HUES64 (cell line): ENCODE measurements around the gene CBFA2T2.

Source experiments
- H3K27ac ChIP-seq: 2 replicates; pipeline ENCODE4 v1.7.0; 2013; ENCODE audit warnings: low read depth, low read length, inconsistent platforms
- H3K27me3 ChIP-seq: 2 replicates; pipeline ENCODE4 v1.6.1; 2013; ENCODE audit warnings: mild to moderate bottlenecking, low read length; ENCODE audit not compliant: insufficient read depth
- H3K36me3 ChIP-seq: 2 replicates; pipeline ENCODE4 v1.6.1; 2013; ENCODE audit warnings: mild to moderate bottlenecking, low read length; ENCODE audit not compliant: insufficient read depth
- H3K4me1 ChIP-seq: 2 replicates; pipeline ENCODE4 v1.6.1; 2013; ENCODE audit warnings: mild to moderate bottlenecking, low read length, moderate library complexity; ENCODE audit not compliant: insufficient read depth
- H3K4me3 ChIP-seq: 2 replicates; pipeline ENCODE4 v1.5.1; 2013; ENCODE audit warnings: mild to moderate bottlenecking, low read length, moderate library complexity
- H3K9ac ChIP-seq: 2 replicates; pipeline ENCODE4 v1.6.1; 2013; ENCODE audit warnings: mild to moderate bottlenecking, low read depth, low read length
- H3K9me3 ChIP-seq: 2 replicates; pipeline ENCODE4 v1.6.1; 2013; ENCODE audit warnings: low read depth, low read length; ENCODE audit not compliant: insufficient read depth
- WGBS: fragments of 150-250, 120-280 bp; methylation state at CpG from one replicate; pipeline ENCODE4 v1.1.7; 2013; ENCODE audit warnings: missing lambda C conversion rate; 5-methylcytosine and 5-hydroxymethylcytosine counted together

Gene CBFA2T2

DNA sequence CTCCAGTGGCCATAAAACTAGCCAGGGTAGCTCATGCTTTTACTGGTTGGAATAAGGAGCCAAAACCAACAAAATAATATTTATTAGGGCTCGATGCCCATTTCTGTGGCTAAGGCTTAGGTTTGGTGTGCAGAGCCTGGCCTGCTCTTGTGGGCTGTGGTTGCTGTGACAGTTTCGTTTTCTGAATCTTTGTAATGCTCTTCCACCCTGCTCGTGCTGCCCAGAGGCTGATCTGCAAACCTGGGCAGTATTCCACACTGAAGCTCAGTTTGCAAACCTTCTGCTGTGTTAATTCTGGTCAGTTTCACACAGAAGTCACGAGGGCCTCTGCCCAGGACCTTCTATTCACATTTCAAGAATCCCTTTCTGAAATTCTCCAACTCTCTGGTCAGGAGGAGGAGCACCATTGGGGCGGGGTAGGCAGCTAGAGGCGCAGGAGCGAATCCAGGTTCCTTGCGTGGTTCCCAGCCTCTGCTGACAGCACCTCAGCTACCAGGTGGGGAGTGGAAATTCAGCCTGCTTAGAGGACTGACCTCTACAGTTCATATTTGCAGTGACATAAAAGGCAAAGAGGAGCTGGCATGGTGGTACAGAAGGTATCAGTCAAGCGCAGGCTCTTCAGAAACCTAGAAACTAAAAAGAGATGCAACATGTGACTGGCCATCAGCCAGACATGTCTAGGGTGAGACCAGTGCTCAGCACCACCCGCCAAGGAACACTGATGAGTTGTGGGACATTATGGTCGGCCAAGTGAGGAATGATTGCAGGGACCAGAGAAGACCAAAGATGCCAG lies 157.9 kb downstream of the CBFA2T2 start:
- Histone ChIP-seq H3K4me1 (no peaks in the 10 kb centered on the region), H3K9me3 (no peaks in the 10 kb centered on the region), H3K9ac (no peak overlapping the region), H3K27ac (no peak overlapping the region), H3K36me3 (peaks cover 20% of the 10 kb centered on the region), H3K27me3 (no peaks in the 10 kb centered on the region), H3K4me3 (no peak overlapping the region)
- WGBS, result 93% methylated on average over 11 of the region's 11 CpGs

DNA sequence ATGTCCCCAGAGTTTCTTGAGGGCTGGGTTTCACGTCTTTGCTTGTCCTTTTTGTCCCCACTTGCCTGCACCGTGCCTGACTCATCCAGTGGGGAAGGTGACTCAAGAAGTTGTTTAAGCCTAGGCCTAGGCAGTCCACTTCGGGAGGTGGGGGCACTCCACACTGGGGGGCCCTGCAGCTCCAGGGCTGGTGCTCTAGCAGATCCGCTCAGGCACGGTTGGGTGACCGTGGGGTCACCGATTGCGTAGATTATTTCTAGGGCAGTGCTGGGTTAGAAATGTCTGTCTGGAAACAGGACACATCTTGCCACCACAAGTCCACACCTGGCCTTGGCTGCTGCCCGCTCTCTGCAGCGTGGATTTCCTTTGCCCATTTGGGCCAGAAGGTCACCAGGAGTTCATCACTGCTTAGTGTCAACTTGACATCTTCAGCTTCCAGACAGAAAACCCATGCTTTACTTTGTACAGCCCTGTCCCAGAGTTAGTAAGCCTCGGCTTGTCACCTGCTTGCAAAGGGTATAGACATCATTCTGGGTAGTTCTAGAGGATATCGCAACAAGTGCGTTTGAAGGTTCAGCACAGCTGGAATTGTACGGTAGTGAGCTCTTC lies 158.6 kb downstream of the CBFA2T2 start:
- 95% methylated on average over 14 of the region's 14 CpGs for WGBS
- H3K27ac ChIP-seq, result no peak overlapping the region
- peaks cover 20% of the 10 kb centered on the region for H3K36me3 ChIP-seq
- H3K9ac ChIP-seq, result no peak overlapping the region
- 0 out of 2 replicates have a peak, but pooled peaks cover 2% of the 10 kb centered on the region for H3K4me1 ChIP-seq
- H3K9me3 ChIP-seq, result no peaks in the 10 kb centered on the region
- no peaks in the 10 kb centered on the region for H3K27me3 ChIP-seq
- no peak overlapping the region for H3K4me3 ChIP-seq

DNA sequence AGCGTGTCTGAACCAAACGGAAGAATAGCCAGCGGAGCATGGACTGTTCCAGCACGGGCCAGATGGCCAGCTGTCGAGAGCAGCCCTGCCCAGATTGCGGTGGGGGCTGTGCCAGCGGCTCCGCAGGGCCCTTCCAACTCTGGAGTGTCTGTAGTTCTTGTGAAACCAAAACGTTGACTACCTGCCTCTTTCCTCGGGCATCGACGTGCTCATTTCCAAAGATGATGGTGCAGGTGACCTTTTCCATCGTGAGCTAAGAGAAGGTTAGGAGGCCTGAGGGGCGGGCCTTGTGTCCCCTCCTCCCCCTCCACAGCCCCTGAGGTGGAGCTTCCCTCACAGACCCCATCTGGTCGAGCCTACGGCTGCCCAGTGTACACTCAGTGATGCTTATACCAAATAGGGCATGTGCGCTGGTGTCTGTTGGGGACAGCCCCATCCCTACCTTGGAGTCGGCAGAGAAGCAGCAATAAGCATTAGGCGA lies 159.3 kb downstream of the CBFA2T2 start:
- Histone ChIP-seq H3K4me1 (0 out of 2 replicates have a peak, but pooled peaks cover 4% of the 10 kb centered on the region), H3K4me3 (no peak overlapping the region), H3K9ac (no peak overlapping the region), H3K27me3 (no peaks in the 10 kb centered on the region), H3K9me3 (no peaks in the 10 kb centered on the region), H3K36me3 (peaks cover 15% of the 10 kb centered on the region), H3K27ac (no peak overlapping the region)
- WGBS, result 92% methylated on average over 19 of the region's 19 CpGs

DNA sequence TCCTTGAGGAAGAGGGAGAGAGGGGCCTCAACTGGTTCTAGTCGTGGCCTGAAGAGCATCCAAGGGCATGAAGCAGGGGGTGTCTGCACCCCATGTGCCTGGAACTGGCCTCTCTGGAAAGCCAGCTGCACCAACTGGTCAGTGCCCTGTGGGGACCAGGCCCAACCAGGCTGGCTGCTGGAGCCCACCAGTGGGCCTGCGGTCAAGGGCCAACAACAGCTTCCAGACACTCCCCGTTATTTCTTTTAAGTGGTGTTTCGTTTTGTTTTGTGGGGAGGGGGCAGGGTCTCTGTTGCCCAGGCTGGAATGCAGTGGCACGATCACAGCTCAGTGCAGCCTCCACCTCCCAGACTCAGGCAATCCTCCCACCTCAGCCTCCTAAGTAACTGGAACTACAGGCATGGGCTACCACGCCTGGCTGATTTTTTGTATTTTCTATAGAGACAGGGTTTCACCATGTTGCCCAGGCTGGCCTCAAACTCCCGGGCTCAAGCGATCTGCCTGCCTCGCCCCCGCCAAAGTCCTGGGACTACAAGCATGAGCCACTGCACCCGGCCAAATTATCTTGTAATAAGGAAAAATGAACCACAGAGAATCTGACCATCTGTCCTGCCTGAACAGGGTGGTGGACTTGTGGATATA lies 160.3 kb downstream of the CBFA2T2 start:
- Histone ChIP-seq H3K4me1 (0 out of 2 replicates have a peak, but pooled peaks cover 4% of the 10 kb centered on the region), H3K9ac (no peak overlapping the region), H3K4me3 (no peak overlapping the region), H3K27me3 (no peaks in the 10 kb centered on the region), H3K9me3 (no peaks in the 10 kb centered on the region), H3K36me3 (peaks cover 6% of the 10 kb centered on the region), H3K27ac (no peak overlapping the region)
- 98% methylated on average over 11 of the region's 11 CpGs for WGBS

DNA sequence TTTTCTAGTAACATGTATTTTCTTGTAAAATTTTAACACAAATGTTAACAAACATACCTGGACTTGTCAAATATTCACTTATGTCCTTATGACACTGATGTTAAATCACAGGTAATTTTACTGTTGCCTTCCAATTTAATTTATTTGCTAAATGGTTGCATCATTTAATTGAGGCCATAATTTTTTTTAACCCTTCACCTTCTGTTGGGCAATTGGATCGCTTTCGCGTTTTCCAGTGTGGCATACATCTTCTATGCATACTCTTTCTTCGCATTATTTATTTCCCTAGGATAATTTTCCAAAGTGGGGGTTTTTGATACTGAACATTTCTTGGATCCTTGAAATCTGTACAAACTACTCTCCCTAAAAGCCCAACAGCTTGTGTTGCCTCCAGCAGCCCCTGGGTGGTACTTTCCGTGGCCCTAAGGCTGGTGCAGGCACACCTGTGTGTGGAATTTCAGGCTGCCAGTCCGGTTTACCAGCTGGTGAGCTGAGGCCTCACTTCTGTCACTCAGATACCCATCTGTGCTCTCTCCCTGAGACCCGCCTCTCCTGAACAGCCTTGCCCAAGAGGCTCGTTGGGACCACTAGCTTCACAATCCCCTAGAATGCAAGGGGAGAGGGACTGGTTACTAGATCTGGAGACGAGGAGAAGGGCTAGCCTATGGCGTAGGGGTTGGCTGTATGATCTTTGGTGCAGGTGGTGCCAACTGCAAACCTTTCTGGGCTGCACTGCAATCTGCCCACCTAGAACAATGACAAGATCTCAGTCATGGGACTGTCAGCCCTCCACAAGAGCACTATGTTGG lies 161.1 kb downstream of the CBFA2T2 start:
- H3K4me3 ChIP-seq, result no peak overlapping the region
- 0 out of 2 replicates have a peak, but pooled peaks cover 2% of the 10 kb centered on the region for H3K36me3 ChIP-seq
- no peaks in the 10 kb centered on the region for H3K9me3 ChIP-seq
- 93% methylated on average over 9 of the region's 10 CpGs for WGBS
- H3K27ac ChIP-seq, result no peak overlapping the region
- H3K9ac ChIP-seq, result no peak overlapping the region
- H3K27me3 ChIP-seq, result no peaks in the 10 kb centered on the region
- 0 out of 2 replicates have a peak, but pooled peaks cover 4% of the 10 kb centered on the region for H3K4me1 ChIP-seq

DNA sequence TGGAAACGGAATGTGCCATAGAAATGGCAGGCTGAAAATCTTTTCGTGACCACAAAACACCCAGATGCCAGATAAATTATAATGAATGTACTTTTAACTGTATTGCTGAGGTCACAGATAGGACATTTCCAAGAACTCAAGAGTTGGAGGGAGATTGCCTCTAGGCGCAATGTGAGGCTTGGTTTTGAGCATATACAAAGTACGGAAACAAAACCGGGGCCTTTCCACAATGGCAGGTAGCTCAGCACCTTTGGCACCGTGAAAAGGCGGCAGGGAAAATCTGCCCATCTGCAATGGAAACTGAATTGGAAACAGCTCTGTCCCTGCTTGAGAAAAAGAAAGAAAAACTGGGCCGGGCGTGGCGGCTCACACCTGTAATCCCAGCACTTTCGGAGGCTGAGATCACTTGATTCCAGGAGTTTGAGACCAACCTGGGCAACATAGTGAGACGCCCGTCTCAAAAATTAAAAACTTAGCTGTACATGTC lies 161.7 kb downstream of the CBFA2T2 start:
- Histone ChIP-seq H3K4me1 (0 out of 2 replicates have a peak, but pooled peaks cover 4% of the 10 kb centered on the region), H3K36me3 (no peaks in the 10 kb centered on the region), H3K9ac (no peak overlapping the region), H3K27ac (no peak overlapping the region), H3K9me3 (no peaks in the 10 kb centered on the region), H3K4me3 (no peak overlapping the region), H3K27me3 (no peaks in the 10 kb centered on the region)
- WGBS, result 94% methylated on average over 13 of the region's 13 CpGs

DNA sequence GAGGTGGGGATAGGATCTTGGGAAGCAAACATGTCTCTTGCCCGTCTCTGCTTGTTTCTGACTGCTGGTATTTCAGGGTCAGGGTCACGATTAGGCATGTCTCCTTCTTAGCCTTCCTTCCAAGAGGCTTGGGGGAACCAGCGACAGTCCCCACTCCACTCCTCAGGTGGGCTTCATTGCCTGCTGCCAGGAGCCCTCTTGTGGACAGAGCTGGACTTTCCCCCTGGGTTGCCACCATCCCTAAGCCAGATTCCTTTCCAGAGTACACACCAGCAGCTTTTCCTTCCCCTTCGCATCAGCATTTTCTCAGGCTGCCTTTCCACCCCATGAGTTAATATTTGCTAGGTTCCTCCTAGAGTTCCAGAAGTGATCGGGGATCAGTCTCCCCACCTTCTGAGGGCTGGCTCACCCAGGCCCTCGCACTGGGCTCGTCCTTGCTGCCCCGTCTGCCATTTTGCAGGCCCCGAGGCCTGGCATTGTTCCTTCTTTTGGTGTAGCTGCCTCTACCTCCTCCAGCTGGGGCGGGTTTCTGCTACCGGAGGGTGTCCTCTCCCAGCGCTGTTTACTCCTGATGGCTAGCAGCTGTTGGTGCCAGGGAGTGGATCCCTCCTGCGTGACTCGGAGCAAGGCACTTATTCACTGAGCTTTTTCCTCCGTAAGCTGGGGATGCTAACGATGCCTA lies 163.5 kb downstream of the CBFA2T2 start:
- peaks cover 5% of the 10 kb centered on the region; the same call in 1 of the 2 replicates for H3K36me3 ChIP-seq
- H3K4me1 ChIP-seq, result 0 out of 2 replicates have a peak, but pooled peaks cover 4% of the 10 kb centered on the region
- H3K27ac ChIP-seq, result no peak overlapping the region
- H3K9me3 ChIP-seq, result no peaks in the 10 kb centered on the region
- no peak overlapping the region for H3K9ac ChIP-seq
- H3K4me3 ChIP-seq, result no peak overlapping the region
- H3K27me3 ChIP-seq, result no peaks in the 10 kb centered on the region
- 65% methylated on average over 16 of the region's 16 CpGs for WGBS

DNA sequence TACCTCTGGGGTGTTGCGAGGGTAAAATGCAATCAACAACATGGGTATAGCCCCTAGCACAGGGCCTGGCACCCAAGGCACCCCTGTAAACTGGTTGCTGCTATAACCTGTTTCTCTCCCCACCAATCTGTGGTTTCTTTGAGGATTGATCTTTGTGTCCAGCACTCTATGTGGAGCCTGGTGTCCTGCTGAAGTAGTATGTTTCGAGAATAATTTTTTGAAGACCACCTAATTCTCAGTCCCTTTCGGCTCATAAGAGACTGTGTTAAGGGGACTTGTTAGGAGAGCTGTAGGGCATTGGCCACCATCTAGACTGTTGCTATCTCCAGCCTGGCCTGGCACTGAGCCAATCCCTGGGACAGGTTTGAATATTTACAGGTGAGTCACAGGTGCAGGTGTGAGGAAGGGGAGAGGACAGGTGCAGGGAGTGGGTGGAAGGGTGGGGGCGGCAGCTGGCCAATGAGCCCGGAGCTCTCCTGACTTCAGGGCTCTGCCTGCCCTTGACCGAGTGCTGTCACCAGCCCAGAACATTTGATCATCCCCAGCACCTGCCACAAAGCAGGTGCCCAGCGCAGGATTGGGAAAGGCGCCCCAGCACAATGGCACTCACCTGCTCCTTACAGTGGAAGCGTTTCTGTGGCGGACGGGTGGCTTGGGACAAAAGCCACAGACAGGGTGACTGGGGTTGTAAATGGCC lies 164.2 kb downstream of the CBFA2T2 start:
- 0 out of 2 replicates have a peak, but pooled peaks cover 4% of the 10 kb centered on the region for H3K4me1 ChIP-seq
- WGBS, result 94% methylated on average over 11 of the region's 11 CpGs

DNA sequence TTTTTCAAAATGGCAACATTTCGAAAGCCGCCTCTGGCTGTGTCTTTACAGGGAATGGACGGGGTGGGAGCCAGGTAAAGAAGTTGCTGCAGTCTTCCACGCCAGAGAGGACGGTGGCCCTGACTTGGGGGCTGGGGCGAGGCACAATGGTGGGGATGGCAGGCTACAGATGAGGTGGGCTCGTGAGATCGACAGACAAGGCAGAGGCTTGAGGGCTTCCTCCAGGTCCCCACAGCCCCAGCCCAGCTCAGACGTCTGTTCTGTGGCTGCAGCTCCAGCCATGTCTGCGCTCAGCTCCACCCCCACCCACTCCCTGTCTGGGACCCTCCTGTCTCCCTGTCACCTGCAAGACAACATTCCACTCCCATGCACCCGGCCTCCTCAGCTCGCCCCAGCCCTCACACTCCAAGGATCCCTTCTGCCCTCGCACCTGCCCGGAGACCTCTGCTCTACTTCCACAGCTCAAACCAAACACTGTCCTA lies 164.8 kb downstream of the CBFA2T2 start:
- Histone ChIP-seq H3K27ac (no peak overlapping the region), H3K27me3 (no peaks in the 10 kb centered on the region), H3K36me3 (peaks cover 16% of the 10 kb centered on the region; the same call in 1 of the 2 replicates), H3K4me1 (0 out of 2 replicates have a peak, but pooled peaks cover 4% of the 10 kb centered on the region), H3K9ac (no peak overlapping the region), H3K4me3 (no peak overlapping the region), H3K9me3 (no peaks in the 10 kb centered on the region)
- WGBS, result 89% methylated on average over 14 of the region's 14 CpGs

More for the DNA sequence above, 164.2 kb downstream of the CBFA2T2 start:
- peaks cover 11% of the 10 kb centered on the region; the same call in 1 of the 2 replicates for H3K36me3 ChIP-seq
- H3K27me3 ChIP-seq, result no peaks in the 10 kb centered on the region
- H3K4me3 ChIP-seq, result no peak overlapping the region
- H3K27ac ChIP-seq, result no peak overlapping the region
- no peak overlapping the region for H3K9ac ChIP-seq
- no peaks in the 10 kb centered on the region for H3K9me3 ChIP-seq
